Measurements from ENCODE around the gene GCN1.
"Not testable (repeated sequence)": the region's sequence is repeated elsewhere in the genome, so short reads cannot be mapped to it uniquely, and the experiment has no call there.

GCN1 gene

GRCh38 chr12:120212301-120212700 lies 17.8 kb upstream of the GCN1 start:
- no peak for DNase-seq

DNA sequence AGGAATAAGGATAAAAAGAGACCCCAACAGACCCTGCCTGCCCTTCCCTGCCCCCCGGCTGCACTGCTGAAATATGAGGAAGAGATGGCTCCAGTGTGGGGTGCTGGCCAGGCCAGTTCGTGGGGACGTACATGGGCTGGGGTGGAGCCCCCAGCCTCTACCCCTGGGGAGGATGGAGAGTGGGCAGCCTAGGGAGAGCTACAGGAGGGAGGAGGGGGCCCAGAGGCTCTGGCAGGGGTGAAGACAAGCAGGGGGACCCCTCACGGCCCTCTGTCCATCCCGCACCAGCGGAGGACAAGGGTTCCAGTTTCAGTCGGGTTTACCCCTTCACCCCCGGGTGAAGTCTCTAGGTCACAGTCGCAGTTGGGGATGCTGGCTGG lies 17.4 kb upstream of the GCN1 start:
- DNase-seq: no peak

DNA sequence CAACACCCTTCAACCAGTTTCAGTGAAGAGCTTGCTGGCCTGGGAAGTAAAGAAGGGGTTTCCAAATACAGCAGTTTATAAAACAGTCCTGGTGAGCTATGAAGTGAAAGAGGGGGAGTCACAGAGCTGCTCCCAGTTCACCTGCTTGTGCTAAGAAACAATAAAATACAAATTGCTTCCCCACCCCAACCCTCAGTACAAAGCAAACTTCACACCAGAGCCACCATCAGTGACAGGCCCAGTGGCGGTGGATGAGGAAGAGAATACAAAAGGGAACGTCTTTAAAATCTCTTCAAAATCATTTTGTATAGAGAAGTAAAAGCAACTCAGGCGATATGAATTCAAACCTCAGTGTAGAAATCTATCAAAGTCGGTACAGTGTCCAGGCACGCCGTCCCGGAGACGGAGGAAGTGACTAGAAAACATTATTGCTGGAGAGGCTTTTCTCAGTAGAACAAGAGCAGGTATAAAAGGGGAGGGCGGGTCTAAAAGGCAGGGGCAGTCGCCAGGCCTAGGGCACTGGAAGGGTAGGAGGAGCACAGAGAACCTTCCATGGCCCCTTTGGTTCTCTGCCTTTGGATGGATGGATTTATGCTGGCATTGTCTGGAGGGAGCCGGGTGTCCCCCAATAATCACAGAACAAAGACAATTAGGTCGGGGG lies 16.9 kb upstream of the GCN1 start:
- DNase-seq: no peak

DNA sequence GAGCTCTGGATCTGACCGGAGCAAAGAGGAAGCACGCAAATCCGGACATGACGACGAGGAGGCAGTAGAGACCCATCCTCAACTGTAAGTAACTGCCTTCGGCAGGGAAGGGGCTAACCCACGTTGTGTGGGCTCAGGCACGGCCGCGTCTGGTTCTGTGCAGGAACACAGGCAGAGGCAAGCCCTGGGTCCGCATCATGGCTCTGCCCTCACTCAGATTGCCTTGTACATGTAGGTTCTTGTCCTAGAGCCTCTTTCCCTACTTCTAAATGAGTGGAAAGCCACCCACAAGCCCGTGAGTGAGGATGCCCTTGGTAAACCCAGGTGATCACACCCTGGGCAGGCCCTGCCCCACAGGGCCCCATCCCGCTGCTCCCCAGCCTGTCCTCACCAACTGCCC lies 15.3 kb upstream of the GCN1 start:
- no peak for DNase-seq

- no peak for DNase-seq
Measured at GRCh38 chr12:120207227-120207626, 12.7 kb upstream of the GCN1 start.

DNA sequence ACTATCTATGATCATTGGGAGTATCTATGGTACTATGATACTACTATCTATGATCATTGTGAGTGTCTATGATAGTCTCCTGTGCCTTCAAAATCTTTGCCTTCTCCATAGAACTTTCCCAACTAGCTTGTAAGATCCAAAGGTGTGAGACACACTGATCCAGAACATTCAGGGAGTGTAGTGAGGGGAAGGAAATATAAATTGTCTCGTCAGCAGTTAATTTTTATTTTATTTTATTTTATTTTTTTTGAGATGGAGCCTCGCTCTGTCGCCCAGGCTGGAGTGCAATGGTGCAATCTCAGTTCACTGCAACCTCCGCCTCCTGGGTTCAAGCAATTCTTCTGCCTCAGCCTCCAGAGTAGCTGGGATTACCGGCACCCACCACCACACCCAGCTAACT lies 12.3 kb upstream of the GCN1 start:
- not testable (repeated sequence) for DNase-seq

GRCh38 chr12:120206228-120206627 lies 11.7 kb upstream of the GCN1 start:
- no peak for DNase-seq

DNA sequence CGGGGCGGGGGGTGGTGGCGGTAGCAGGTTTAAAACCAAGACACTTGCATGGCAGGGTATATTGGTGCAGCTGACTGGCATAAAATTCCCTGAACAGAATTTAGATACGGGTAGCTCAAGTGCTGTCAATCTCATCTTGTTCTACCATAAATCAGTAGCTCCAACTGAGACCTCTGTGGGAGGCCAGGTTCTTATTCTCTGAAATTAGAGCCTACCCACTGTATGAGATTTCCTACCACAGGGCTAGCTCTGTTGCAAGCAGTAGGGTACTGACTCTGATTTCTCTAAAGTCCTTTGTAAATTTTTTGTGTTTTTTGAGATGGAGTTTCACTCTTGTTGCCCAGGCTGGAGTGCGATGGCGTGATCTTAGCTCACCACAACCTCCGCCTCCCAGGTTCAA lies 9.7 kb upstream of the GCN1 start:
- DNase-seq: no peak

GRCh38 chr12:120200364-120200800 lies 5.9 kb upstream of the GCN1 start:
- no peak for DNase-seq

DNA sequence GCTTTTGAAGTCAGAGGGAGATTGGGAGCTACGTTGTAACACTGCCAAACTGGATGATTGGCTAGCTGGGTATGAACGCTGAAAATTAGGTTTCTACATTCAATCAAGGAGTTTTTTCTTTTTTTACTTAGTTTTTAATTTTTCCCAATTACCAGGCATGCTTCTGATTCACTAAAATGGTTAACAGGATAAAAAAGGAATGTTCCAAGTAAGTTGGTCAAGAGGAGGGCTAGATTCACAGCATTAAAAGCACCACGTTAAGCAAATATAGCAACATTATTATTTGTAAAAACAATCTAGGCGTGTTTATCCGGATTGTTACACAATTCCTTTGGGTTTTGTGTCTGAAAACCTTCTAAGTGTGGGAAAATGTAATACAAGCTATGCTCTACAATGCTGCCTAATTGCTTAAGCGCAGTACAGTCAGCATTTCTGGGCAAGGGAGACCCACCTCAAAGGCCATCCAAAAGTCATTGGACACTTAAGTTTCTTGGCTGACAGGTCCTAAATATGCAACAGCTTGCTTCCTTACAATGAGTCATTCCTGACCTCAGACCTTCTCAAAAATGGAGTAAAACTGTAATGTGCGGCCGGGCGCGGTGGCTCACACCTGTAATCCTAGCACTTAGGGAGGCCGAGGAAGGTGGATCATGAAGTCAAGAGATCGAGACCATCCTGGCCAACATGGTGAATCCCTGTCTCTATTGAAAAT lies 5.2 kb upstream of the GCN1 start:
- peak; percentile 61 for DNase-seq

GRCh38 chr12:120199025-120199424 lies 4.5 kb upstream of the GCN1 start:
- no peak for DNase-seq

DNA sequence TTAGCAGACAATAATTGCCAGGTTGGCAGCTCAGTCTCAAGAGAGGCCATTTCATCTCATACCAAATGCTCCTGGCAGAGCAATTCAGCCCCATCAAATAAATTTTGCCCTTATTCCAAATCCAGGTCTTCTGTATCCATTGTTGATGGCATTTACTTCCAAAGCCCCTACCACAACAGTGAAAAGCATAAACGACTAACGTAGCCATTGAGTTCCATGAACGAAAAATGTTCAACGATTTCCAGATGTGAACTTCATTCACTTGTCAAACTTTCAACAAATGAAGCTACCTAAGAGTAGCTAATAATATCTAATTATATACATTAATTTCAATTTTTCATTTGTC lies 3.0 kb upstream of the GCN1 start:
- DNase-seq: no peak

- DNase-seq: not testable (repeated sequence)
Measured at GRCh38 chr12:120196817-120197541, 2.5 kb upstream of the GCN1 start.

DNA sequence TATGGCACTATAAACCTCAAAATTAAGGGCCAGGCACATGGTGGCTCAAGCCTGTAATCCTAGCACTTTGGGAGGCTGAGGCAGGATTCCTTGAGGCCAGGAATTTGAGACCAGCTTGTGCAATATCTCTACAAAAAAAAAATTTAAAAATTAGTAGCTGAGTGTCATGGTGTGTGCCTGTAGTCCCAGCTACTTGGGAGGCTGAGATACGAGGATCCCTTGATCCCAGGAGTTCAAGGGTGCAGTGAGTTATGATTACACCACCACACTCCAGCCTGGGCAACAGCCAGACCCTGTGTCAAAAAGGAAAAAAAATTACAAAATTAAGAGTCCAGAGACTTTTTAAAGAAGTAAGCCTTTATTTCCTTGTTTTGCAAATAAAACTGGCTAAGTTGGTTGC lies 1.8 kb upstream of the GCN1 start:
- DNase-seq: peak; percentile 29

DNA sequence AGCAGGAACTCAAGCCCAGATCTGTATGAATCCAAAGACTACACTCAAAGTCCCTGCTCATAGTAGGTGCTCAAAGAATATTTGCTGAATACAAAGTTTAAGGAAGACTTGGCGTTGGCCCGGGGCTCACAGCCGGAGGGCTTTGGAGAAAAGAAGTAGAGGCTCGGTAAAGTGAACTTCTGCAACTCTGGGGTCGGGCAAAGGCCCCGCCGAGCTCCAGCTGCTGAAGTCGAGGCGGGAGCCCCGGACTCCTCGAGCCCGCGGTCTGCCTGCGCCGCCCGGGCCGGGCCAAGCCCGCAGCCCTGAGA lies 335 bp downstream of the GCN1 start:
- DNase-seq: no peak

- not testable (repeated sequence) for DNase-seq
Measured at GRCh38 chr12:120193286-120193685, 1.2 kb downstream of the GCN1 start.

DNA sequence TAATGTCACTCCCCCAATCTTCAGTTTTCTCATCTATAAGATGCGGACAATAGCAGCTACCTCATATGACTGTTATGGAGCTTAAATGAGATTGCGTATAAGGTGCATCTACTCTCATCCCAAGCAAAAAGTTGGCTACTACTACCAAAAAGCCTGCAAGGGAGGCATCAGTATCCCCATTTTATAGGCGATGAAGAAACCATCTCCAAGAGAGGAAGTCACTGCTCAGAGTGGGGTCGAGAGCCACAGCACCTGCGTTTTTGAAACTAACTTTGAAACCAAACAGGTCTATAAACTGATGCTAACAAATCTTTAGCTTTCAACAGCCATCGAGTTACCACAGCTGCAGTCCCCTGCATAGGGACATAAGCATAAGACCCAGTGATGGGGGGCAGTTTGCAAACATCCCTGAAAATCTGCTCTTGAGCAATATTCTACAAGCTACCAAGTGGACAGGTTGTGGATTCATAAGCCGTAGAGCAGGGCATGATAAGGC lies 3.5 kb downstream of the GCN1 start:
- DNase-seq: no peak

DNA sequence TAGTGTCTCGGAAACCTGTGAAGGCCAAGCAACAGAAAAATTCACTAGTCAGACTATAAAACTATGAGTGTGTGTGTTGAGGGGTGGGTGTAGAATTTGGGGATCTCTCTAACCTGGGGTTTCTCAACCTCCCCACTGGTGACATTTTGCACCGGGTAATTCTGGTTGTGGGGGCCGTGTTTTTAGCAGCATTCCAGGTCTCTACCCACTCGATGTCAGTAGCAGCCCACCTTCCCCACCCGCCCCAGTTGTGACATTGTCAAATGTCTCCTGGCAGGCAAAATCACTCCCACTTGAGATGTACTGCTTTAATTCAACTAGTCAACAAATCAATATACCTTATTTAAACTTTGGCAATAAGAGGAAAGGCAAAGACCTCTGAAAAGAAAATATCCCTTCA lies 4.1 kb downstream of the GCN1 start:
- no peak for DNase-seq

- no peak for DNase-seq
Measured at GRCh38 chr12:120186654-120187053, 7.9 kb downstream of the GCN1 start.

GRCh38 chr12:120183211-120183631 lies 11.3 kb downstream of the GCN1 start:
- DNase-seq: no peak

- DNase-seq: peak; percentile 63
Measured at GRCh38 chr12:120181991-120182631, 12.4 kb downstream of the GCN1 start.

DNA sequence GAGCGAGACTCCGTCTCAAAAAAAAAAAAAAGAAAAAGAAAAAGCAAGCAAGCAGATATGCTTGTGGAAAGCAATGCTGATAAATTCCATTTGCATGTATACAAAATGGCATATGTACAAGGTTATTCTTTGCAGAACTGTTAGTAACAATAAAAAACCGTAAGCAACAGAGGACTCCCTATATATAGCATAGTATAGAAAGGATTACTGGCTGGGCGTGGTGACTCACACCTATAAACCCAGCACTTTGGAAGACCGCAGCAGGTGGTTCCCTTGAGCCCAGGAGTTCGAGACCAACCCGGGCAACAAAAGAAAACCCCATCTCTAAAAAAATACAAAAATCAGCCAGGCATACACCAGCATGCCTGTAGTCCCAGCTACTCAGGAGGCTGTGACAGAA lies 13.5 kb downstream of the GCN1 start:
- DNase-seq: no peak

DNA sequence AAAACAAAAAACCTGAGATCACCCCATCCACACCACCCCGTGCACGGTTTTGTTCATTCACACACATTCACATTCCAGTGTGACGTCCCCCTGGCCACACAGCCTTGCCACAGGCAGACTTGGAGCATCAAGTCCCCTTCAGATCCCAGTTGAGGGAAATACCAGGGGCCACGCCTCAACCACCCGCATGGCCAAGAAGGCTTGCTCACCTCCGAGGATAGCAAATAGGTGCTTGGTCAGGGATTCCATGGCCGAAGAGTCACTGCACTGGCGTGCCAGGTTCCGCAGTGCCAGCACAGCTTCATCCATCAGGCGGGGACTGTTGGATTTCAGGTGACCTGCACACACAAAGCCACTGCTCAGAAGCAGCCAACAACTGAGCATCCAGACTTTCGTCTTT lies 19.0 kb downstream of the GCN1 start:
- no peak for DNase-seq

DNA sequence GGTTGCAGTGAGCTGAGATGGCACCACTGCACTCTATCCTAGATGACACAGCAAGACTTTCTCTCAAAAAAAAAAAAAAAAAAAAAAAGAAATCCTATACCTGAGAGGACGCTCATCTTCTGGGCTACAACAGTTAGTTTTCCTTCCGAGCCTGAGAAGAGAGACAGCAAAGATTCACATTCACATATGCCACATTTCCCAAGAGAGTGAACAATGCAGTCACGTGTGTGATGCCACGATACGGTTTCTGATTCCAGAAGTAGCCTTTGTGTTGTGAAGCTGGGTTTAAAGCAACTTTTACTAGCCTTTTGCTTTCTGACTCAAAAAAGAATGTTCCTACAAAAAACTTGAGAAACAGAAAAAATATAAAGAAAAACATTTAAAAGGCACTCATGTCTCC lies 19.5 kb downstream of the GCN1 start:
- no peak for DNase-seq

All from EL (cell line).